GM12874 (cell line): ENCODE data around the gene SLC13A2.

ENCODE experiments used
- TF ChIP-seq, protein P1 (sequence below): IDR thresholded peaks from 2 replicates; pipeline ENCODE4 v1.5.1; 2011; ENCODE audit warnings: low read depth, mild to moderate bottlenecking, control low read depth, low read length, moderate library complexity; ENCODE audit not compliant: insufficient read depth

The SLC13A2 gene

GRCh38 chr17:28473542-28473941 is at the start of gene SLC13A2:
SLC13A2 (plus strand) TSS chr17:28473644; CDS start chr17:28473713, 69 bp downstream.
- TF ChIP-seq, protein P1, sequence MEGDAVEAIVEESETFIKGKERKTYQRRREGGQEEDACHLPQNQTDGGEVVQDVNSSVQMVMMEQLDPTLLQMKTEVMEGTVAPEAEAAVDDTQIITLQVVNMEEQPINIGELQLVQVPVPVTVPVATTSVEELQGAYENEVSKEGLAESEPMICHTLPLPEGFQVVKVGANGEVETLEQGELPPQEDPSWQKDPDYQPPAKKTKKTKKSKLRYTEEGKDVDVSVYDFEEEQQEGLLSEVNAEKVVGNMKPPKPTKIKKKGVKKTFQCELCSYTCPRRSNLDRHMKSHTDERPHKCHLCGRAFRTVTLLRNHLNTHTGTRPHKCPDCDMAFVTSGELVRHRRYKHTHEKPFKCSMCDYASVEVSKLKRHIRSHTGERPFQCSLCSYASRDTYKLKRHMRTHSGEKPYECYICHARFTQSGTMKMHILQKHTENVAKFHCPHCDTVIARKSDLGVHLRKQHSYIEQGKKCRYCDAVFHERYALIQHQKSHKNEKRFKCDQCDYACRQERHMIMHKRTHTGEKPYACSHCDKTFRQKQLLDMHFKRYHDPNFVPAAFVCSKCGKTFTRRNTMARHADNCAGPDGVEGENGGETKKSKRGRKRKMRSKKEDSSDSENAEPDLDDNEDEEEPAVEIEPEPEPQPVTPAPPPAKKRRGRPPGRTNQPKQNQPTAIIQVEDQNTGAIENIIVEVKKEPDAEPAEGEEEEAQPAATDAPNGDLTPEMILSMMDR, result no peak

DNA sequence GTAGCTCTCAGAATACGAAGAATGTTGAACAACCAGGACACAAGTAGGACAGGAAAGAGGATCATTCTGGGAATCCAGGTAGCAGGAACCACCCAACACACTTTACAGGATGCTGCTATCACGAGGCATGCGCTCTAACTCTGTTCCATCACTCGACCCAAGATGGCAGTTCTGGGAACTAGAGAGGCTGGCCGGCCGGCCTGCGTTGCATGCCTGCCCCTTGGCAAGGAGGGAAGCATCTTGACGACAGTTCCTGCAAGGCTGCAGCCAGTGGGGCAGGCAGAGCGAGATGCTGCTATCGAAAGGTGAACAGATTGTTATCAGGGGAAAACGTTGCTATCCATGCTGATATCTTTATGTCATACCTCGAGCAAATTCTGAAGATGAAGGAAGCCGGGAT is 48.2 kb upstream of the SLC13A2 start:
- TF ChIP-seq, protein P1, result no peak

- TF ChIP-seq, protein P1, result 0 out of 2 replicates have a peak, but pooled peaks have one; percentile 28
These were observed 47.3 kb upstream of the SLC13A2 start for GRCh38 chr17:28426081-28426519.

GRCh38 chr17:28427371-28427770 is 46.1 kb upstream of the SLC13A2 start:
- TF ChIP-seq, protein P1, result no peak

DNA sequence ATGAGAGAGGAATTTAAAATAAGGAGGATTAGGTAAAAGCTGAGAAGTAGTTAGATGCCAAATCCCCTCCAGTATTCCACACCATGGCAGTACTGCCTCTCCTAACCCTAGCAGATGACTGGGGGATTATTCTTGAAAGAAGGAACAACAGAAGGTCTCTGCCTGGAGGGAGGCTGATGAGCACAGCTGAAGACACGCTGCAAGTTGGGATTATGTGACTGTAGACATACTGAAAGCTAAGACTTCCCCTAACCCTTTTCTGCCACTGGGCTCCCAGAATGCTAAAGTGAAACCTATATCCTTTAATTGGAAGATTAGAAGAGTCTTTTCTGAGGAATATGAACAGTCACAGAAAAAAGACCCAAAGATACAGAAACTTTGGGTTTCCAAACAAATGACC is 39.7 kb upstream of the SLC13A2 start:
- TF ChIP-seq, protein P1, result no peak

- TF ChIP-seq, protein P1, result no peak
These were observed 29.4 kb upstream of the SLC13A2 start for GRCh38 chr17:28443901-28444638.

GRCh38 chr17:28446716-28447395 is 26.6 kb upstream of the SLC13A2 start:
- TF ChIP-seq, protein P1, result no peak
